Vagina (tissue), 2 donors: ENCODE data around the gene ILF3.

Experiments
- POLR2A ChIP-seq, 2 donors: fragments of 450-650 bp; IDR thresholded peaks; one replicate each; pipeline ENCODE4 v1.6.1; 2017; ENCODE audit warnings: antibody characterized with exemption in 2 of 2, mild to moderate bottlenecking in 2 of 2, moderate library complexity in 2 of 2
- POLR2AphosphoS5 ChIP-seq, 2 donors: sonication (generic); formaldehyde crosslinking; IDR thresholded peaks; one replicate each; pipeline ENCODE4 v1.9.0; 2017; ENCODE audit warnings: antibody characterized with exemption in 2 of 2, mild to moderate bottlenecking in 2 of 2, low read depth in 1 of 2; ENCODE audit not compliant: insufficient read depth in 1 of 2
- TF ChIP-seq, protein P1 (sequence below), 3 experiments: fragments of 450-650 bp in 2 of 3; fragments of 200-600 bp in 1 of 3; sonication (generic) in 1 of 3; IDR thresholded peaks; one replicate each; pipeline ENCODE4 v1.5.1; 2017 to 2019; ENCODE audit warnings: antibody characterized with exemption in 3 of 3, mild to moderate bottlenecking in 2 of 3, moderate library complexity in 2 of 3

DNA sequence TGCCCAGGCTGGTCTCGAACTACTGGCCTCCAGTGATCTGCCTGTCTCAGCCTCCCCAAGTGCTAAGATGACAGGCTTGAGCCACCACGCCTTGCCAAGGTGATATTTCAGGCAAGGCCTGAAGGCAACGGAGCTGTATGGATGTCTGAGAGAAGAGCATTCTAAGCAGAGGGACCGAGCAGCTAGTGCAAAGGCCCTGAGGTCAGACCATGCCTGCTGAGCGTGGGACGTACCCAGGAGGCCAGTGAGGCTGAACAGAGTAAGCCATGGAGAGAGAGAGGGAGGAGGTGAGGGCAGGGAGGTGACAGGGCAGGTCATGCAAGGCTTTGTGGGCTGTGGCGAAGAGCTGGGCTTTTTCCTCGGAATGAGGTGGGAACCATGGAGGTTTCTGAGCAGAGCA lies 32.2 kb upstream of the ILF3 start:
- TF ChIP-seq, protein P1, sequence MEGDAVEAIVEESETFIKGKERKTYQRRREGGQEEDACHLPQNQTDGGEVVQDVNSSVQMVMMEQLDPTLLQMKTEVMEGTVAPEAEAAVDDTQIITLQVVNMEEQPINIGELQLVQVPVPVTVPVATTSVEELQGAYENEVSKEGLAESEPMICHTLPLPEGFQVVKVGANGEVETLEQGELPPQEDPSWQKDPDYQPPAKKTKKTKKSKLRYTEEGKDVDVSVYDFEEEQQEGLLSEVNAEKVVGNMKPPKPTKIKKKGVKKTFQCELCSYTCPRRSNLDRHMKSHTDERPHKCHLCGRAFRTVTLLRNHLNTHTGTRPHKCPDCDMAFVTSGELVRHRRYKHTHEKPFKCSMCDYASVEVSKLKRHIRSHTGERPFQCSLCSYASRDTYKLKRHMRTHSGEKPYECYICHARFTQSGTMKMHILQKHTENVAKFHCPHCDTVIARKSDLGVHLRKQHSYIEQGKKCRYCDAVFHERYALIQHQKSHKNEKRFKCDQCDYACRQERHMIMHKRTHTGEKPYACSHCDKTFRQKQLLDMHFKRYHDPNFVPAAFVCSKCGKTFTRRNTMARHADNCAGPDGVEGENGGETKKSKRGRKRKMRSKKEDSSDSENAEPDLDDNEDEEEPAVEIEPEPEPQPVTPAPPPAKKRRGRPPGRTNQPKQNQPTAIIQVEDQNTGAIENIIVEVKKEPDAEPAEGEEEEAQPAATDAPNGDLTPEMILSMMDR (IDR thresholded peaks at IDR 0.05), result no peak
- TF ChIP-seq POLR2A (IDR thresholded peaks at IDR 0.05), result no peak
- TF ChIP-seq POLR2AphosphoS5 (IDR thresholded peaks at IDR 0.05; ENCODE audit: insufficient read depth in 1 of 2, low read depth in 1 of 2), result no peak
